DMS114 treated with DMSO at 0.1 percent for 48 hours (cell line): ENCODE measurements around the gene KREMEN2.

Source experiments
- DNase-seq: peaks from one replicate; lab custom pipeline; 2025; ENCODE audit not compliant: unreplicated experiment; lab: John Stamatoyannopoulos, UW

KREMEN2 gene

GRCh38 chr16:2963074-2963722, 877 bp upstream of the KREMEN2 start:
- DNase-seq, result no peak

GRCh38 chr16:2964475-2965336, 631 bp downstream of the KREMEN2 start:
- DNase-seq, result peak; percentile 50

- no peak for DNase-seq
Observed at GRCh38 chr16:2966043-2966807, 2.1 kb downstream of the KREMEN2 start.

- no peak for DNase-seq
Observed at GRCh38 chr16:2966808-2967191, 2.7 kb downstream of the KREMEN2 start.

GRCh38 chr16:2967211-2967631, 3.1 kb downstream of the KREMEN2 start:
- no peak for DNase-seq

GRCh38 chr16:2967721-2968161, 3.7 kb downstream of the KREMEN2 start:
- DNase-seq, result no peak

- no peak for DNase-seq
Observed at GRCh38 chr16:2968368-2968737, 4.3 kb downstream of the KREMEN2 start.

GRCh38 chr16:2968738-2969544, 4.9 kb downstream of the KREMEN2 start, which contains the start of gene PAQR4:
PAQR4 (plus strand) TSS chr16:2969348; CDS start chr16:2969675, 327 bp downstream.
- DNase-seq, result peak; percentile 72

- peak; percentile 26 for DNase-seq
Observed at GRCh38 chr16:2969545-2970521, 5.8 kb downstream of the KREMEN2 start.

- DNase-seq, result no peak
Observed at GRCh38 chr16:2970563-2970962, 6.5 kb downstream of the KREMEN2 start.

GRCh38 chr16:2971134-2971984, 7.3 kb downstream of the KREMEN2 start:
- DNase-seq, result no peak

- DNase-seq, result no peak
Observed at GRCh38 chr16:2971985-2972784, 8.1 kb downstream of the KREMEN2 start.

GRCh38 chr16:2973093-2973492, 9.0 kb downstream of the KREMEN2 start:
- no peak for DNase-seq

GRCh38 chr16:2973605-2974318, 9.7 kb downstream of the KREMEN2 start:
- DNase-seq, result no peak

GRCh38 chr16:2974319-2975056, 10.4 kb downstream of the KREMEN2 start:
- DNase-seq, result no peak

- no peak for DNase-seq
Observed at GRCh38 chr16:2975161-2975795, 11.2 kb downstream of the KREMEN2 start.
